ENCODE data around the gene HRH3. TPM values are rescaled to one million over a fixed set of nuclear protein-coding genes. Genes with fewer than 3 reads are reported as not detected.

The HRH3 gene
- total RNA-seq, 4 donors from 2014 or later = not detected

- Histone ChIP-seq H3K4me3 (no peak overlapping the region), H3K4me1 (peaks cover 12 to 13% of the 10 kb centered on the region in 2 donors), H3K36me3 (no peaks in the 10 kb centered on the region), H3K9me3 (no peaks in the 10 kb centered on the region), H3K27ac (no peak overlapping the region), H3K27me3 (peaks cover 27 to 32% (median 30%) of the 10 kb centered on the region in 3 donors)
- TF ChIP-seq POLR2A (IDR thresholded peaks at IDR 0.05) = no peak
- TF ChIP-seq CTCF (IDR thresholded peaks at IDR 0.05 in 4 of 5, conservative IDR thresholded peaks at IDR 0.05 in 1 of 5) = no peak
- no peak for DNase-seq
- intact Hi-C loops (cut with DNase I; ENCODE audit: low total_unique reads) (no loop called here), in situ Hi-C loops (cut with MboI; ENCODE audit: low sequenced_read_pairs in 4 of 4) (no loop called here)
- no peak for ATAC-seq
Measured at GRCh38 chr20:62211216-62211615, 8.9 kb downstream of the HRH3 start.

GRCh38 chr20:62210496-62210855 is 9.6 kb downstream of the HRH3 start:
- no peak for ATAC-seq
- TF ChIP-seq POLR2A (IDR thresholded peaks at IDR 0.05) (no peak), CTCF (IDR thresholded peaks at IDR 0.05 in 4 of 5, conservative IDR thresholded peaks at IDR 0.05 in 1 of 5) (no peak)
- no peak overlapping the region for H3K27ac ChIP-seq

GRCh38 chr20:62209850-62210495 is 10.1 kb downstream of the HRH3 start:
- no peak overlapping the region for H3K4me3 ChIP-seq
- H3K9me3 ChIP-seq = no peaks in the 10 kb centered on the region
- ATAC-seq (no peak), DNase-seq (no peak)
- H3K36me3 ChIP-seq = no peaks in the 10 kb centered on the region
- TF ChIP-seq POLR2A (IDR thresholded peaks at IDR 0.05) = no peak
- TF ChIP-seq CTCF (IDR thresholded peaks at IDR 0.05 in 4 of 5, conservative IDR thresholded peaks at IDR 0.05 in 1 of 5) = no peak
- intact Hi-C loops (cut with DNase I; ENCODE audit: low total_unique reads) = no loop called here
- H3K27me3 ChIP-seq = peaks cover 22 to 25% (median 25%) of the 10 kb centered on the region in 3 donors
- in situ Hi-C loops (cut with MboI; ENCODE audit: low sequenced_read_pairs in 4 of 4) = no loop called here
- peaks cover 12 to 13% of the 10 kb centered on the region in 2 donors for H3K4me1 ChIP-seq
- no peak overlapping the region for H3K27ac ChIP-seq

More at GRCh38 chr20:62210496-62210855, 9.6 kb downstream of the HRH3 start:
- Histone ChIP-seq H3K4me3 (no peak overlapping the region), H3K36me3 (no peaks in the 10 kb centered on the region), H3K27me3 (peaks cover 25 to 27% (median 27%) of the 10 kb centered on the region in 3 donors), H3K9me3 (no peaks in the 10 kb centered on the region), H3K4me1 (peaks cover 12 to 13% of the 10 kb centered on the region in 2 donors)
- DNase-seq = no peak
- intact Hi-C loops (cut with DNase I; ENCODE audit: low total_unique reads) = no loop called here
- in situ Hi-C loops (cut with MboI; ENCODE audit: low sequenced_read_pairs in 4 of 4) = no loop called here

- Histone ChIP-seq H3K9me3 (no peaks in the 10 kb centered on the region), H3K36me3 (no peaks in the 10 kb centered on the region), H3K4me1 (peaks cover 12 to 13% of the 10 kb centered on the region in 2 donors), H3K4me3 (no peak overlapping the region), H3K27ac (no peak overlapping the region), H3K27me3 (peaks cover 13 to 20% (median 16%) of the 10 kb centered on the region in 3 donors)
- DNase-seq (peak in 1 of 2 donors; percentile 71), ATAC-seq (peak; percentile 48 to 91)
- in situ Hi-C loops (cut with MboI; ENCODE audit: low sequenced_read_pairs in 4 of 4) = no loop called here
- intact Hi-C loops (cut with DNase I; ENCODE audit: low total_unique reads) = no loop called here
- TF ChIP-seq CTCF (IDR thresholded peaks at IDR 0.05 in 4 of 5, conservative IDR thresholded peaks at IDR 0.05 in 1 of 5) = peak in 2 of 5 experiments; percentile 17 to 43
- no peak for TF ChIP-seq POLR2A (IDR thresholded peaks at IDR 0.05)
Measured at GRCh38 chr20:62208795-62209755, 11.0 kb downstream of the HRH3 start.

Measured in gastrocnemius medialis (tissue), 4 donors.